GM12878 (cell line): ENCODE measurements around the gene DBN1. TPM values are rescaled to one million over a fixed set of nuclear protein-coding genes. Genes with fewer than 3 reads are reported as not detected.

Experiments
- BCL11A ChIP-seq: IDR thresholded peaks from 2 replicates; pipeline ENCODE4 v1.6.1; 2011; ENCODE audit warnings: low read depth, low read length
- CHD4 ChIP-seq: fragments of 200-600 bp; sonication (generic); IDR thresholded peaks from 2 replicates; pipeline ENCODE4 v1.6.1; 2016; ENCODE audit warnings: mild to moderate bottlenecking
- CREB1 ChIP-seq: IDR thresholded peaks from 2 replicates; pipeline ENCODE4 v1.6.1; 2012; ENCODE audit warnings: low read depth, mild to moderate bottlenecking, inconsistent platforms
- EED ChIP-seq: sonication (generic); IDR thresholded peaks from 2 replicates; pipeline ENCODE4 v1.6.1; 2016; ENCODE audit warnings: antibody characterized with exemption, low read depth
- EGR1 ChIP-seq, 2 experiments: IDR thresholded peaks; 1 replicate in 1 of 2; 2 replicates in 1 of 2; pipeline ENCODE4 v1.6.1; 2011 to 2012; ENCODE audit warnings: low read depth in 2 of 2, low read length in 2 of 2, borderline replicate concordance in 1 of 2, mild to moderate bottlenecking in 1 of 2, moderate library complexity in 1 of 2
- FOS ChIP-seq: IDR thresholded peaks from 3 replicates; pipeline ENCODE4 v1.6.1; 2011; ENCODE audit warnings: borderline replicate concordance; ENCODE audit not compliant: insufficient read length; ENCODE audit errors: extremely low read depth
- JUNB ChIP-seq: IDR thresholded peaks from 2 replicates; pipeline ENCODE4 v1.6.1; 2016; ENCODE audit warnings: antibody characterized with exemption, mild to moderate bottlenecking
- MYC ChIP-seq: IDR thresholded peaks from 2 replicates; pipeline ENCODE4 v1.6.1; 2011; ENCODE audit warnings: mild to moderate bottlenecking, low read length, moderate library complexity, inconsistent platforms; ENCODE audit not compliant: insufficient read depth, insufficient replicate concordance, insufficient read length, severe bottlenecking
- NFYB ChIP-seq: IDR thresholded peaks from 2 replicates; pipeline ENCODE4 v1.6.1; 2011; ENCODE audit warnings: low read depth, mild to moderate bottlenecking, low read length, improper control_type of control experiment, moderate library complexity; ENCODE audit not compliant: insufficient read depth
- ZNF24 ChIP-seq: fragments of 450-650 bp; IDR thresholded peaks from 2 replicates; pipeline ENCODE4 v1.6.1; 2017; ENCODE audit warnings: antibody characterized with exemption, mild to moderate bottlenecking
- polyA plus RNA-seq, 11 experiments: library from polyadenylated mRNA; depleted of rRNA in 4 of 11; unstranded in 6 of 11; stranded (reverse) in 5 of 11; fragments of >200 nt; fragmentation: Nextera tagmentation in 4 of 11; fragmentation: Illumina TruSeq in 1 of 11; extraction: Ambion mirVana in 4 of 11; extraction: Trizol in 1 of 11; gene quantifications; 1 replicate in 1 of 11; 2 replicates in 10 of 11; pipeline versions ENCODE4 v1.2.1 to v1.2.3, GENCODE V29; 2011 to 2016; ENCODE audit warnings: inconsistent platforms in 2 of 11, missing spikeins in 2 of 11, low read depth in 1 of 11
- total RNA-seq, 4 experiments: library from RNA; depleted of rRNA in 3 of 4; stranded (reverse); fragments of >200 nt in 3 of 4; fragmentation: Illumina TruSeq in 1 of 4; extraction: Trizol in 1 of 4; gene quantifications; 2 replicates each; pipeline versions ENCODE4 v1.2.1 to v1.2.3, GENCODE V29; 2013 to 2021
- TF ChIP-seq, protein P1 (sequence below): fragments of 450-650 bp; IDR thresholded peaks from 2 replicates; pipeline ENCODE4 v1.6.1; 2017; ENCODE audit warnings: low read depth, mild to moderate bottlenecking, moderate library complexity
- TF ChIP-seq, protein P2 (sequence below): fragments of 450-650 bp; IDR thresholded peaks from 2 replicates; pipeline ENCODE4 v1.6.1; 2016; ENCODE audit warnings: mild to moderate bottlenecking
- TF ChIP-seq, protein P3 (sequence below): fragments of 150-350 bp; IDR thresholded peaks from 2 replicates; pipeline ENCODE4 v1.6.1; 2016; ENCODE audit warnings: low read depth, low read length
- TF ChIP-seq, protein P4 (sequence below): fragments of 450-650 bp; IDR thresholded peaks from 2 replicates; pipeline ENCODE4 v1.6.1; 2017; ENCODE audit warnings: mild to moderate bottlenecking, low read depth, inconsistent platforms; ENCODE audit not compliant: poor library complexity, severe bottlenecking
- TF ChIP-seq, protein P5 (sequence below): fragments of 450-650 bp; IDR thresholded peaks from 2 replicates; pipeline ENCODE4 v1.6.1; 2018; ENCODE audit warnings: mild to moderate bottlenecking, low read depth, moderate library complexity; ENCODE audit not compliant: partially characterized antibody
- TF ChIP-seq, protein P6 (sequence below): fragments of 450-650 bp; IDR thresholded peaks from 2 replicates; pipeline ENCODE4 v1.6.1; 2017; ENCODE audit warnings: borderline replicate concordance

DBN1 gene
- total and polyA plus RNA-seq, 10 of the 15 experiments (the other 5 are each of a cell fraction or from before 2014, with no cell fraction given): 0.18 to 81.0 (median 27.9) TPM

DNA sequence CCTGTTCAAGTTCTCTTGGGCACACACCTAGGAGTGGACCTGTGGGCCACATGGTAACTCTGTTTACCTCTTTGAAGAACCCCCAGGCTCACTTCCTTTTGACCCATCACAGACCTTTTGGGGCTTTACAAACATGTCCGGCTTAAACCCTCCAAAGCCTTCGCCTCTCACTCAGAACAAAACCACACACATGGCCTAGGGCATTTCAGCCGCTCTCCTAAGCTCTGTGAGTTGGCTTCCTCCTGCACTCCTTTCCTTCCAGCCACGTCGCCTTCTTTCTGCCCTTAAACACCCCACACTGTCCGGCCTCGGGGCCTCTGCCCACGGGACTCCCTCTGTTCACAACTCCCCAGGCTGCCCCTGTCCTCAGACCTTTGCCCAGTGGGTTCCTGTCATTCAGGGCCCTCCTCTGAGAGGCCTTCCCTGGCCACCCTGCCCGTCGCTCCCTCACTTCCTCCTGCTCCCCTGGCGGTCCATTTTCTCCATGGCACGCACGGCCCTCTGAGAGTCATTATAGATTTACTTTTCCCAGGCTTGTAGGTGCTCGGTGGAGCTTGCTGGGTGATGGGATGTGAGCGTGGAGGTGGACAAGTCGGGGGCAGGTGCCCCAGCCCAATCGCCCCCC is 34.3 kb upstream of the DBN1 start (continued):
- TF ChIP-seq, protein P1, sequence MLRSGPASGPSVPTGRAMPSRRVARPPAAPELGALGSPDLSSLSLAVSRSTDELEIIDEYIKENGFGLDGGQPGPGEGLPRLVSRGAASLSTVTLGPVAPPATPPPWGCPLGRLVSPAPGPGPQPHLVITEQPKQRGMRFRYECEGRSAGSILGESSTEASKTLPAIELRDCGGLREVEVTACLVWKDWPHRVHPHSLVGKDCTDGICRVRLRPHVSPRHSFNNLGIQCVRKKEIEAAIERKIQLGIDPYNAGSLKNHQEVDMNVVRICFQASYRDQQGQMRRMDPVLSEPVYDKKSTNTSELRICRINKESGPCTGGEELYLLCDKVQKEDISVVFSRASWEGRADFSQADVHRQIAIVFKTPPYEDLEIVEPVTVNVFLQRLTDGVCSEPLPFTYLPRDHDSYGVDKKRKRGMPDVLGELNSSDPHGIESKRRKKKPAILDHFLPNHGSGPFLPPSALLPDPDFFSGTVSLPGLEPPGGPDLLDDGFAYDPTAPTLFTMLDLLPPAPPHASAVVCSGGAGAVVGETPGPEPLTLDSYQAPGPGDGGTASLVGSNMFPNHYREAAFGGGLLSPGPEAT: no peak
- TF ChIP-seq MYC: no peak
- peak; percentile 41 for TF ChIP-seq EED
- TF ChIP-seq, protein P2, sequence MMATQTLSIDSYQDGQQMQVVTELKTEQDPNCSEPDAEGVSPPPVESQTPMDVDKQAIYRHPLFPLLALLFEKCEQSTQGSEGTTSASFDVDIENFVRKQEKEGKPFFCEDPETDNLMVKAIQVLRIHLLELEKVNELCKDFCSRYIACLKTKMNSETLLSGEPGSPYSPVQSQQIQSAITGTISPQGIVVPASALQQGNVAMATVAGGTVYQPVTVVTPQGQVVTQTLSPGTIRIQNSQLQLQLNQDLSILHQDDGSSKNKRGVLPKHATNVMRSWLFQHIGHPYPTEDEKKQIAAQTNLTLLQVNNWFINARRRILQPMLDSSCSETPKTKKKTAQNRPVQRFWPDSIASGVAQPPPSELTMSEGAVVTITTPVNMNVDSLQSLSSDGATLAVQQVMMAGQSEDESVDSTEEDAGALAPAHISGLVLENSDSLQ: peak; percentile 41; the same call in 1 of the 2 replicates
- TF ChIP-seq CREB1: no peak
- TF ChIP-seq EGR1 (IDR thresholded peaks at IDR 0.05; ENCODE audit: borderline replicate concordance in 1 of 2, low read depth in 2 of 2, low read length in 2 of 2): no peak
- TF ChIP-seq FOS: no peak
- TF ChIP-seq, protein P3, sequence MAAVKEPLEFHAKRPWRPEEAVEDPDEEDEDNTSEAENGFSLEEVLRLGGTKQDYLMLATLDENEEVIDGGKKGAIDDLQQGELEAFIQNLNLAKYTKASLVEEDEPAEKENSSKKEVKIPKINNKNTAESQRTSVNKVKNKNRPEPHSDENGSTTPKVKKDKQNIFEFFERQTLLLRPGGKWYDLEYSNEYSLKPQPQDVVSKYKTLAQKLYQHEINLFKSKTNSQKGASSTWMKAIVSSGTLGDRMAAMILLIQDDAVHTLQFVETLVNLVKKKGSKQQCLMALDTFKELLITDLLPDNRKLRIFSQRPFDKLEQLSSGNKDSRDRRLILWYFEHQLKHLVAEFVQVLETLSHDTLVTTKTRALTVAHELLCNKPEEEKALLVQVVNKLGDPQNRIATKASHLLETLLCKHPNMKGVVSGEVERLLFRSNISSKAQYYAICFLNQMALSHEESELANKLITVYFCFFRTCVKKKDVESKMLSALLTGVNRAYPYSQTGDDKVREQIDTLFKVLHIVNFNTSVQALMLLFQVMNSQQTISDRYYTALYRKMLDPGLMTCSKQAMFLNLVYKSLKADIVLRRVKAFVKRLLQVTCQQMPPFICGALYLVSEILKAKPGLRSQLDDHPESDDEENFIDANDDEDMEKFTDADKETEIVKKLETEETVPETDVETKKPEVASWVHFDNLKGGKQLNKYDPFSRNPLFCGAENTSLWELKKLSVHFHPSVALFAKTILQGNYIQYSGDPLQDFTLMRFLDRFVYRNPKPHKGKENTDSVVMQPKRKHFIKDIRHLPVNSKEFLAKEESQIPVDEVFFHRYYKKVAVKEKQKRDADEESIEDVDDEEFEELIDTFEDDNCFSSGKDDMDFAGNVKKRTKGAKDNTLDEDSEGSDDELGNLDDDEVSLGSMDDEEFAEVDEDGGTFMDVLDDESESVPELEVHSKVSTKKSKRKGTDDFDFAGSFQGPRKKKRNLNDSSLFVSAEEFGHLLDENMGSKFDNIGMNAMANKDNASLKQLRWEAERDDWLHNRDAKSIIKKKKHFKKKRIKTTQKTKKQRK: no peak
- TF ChIP-seq JUNB: no peak
- TF ChIP-seq ZNF24: no peak
- TF ChIP-seq, protein P4, sequence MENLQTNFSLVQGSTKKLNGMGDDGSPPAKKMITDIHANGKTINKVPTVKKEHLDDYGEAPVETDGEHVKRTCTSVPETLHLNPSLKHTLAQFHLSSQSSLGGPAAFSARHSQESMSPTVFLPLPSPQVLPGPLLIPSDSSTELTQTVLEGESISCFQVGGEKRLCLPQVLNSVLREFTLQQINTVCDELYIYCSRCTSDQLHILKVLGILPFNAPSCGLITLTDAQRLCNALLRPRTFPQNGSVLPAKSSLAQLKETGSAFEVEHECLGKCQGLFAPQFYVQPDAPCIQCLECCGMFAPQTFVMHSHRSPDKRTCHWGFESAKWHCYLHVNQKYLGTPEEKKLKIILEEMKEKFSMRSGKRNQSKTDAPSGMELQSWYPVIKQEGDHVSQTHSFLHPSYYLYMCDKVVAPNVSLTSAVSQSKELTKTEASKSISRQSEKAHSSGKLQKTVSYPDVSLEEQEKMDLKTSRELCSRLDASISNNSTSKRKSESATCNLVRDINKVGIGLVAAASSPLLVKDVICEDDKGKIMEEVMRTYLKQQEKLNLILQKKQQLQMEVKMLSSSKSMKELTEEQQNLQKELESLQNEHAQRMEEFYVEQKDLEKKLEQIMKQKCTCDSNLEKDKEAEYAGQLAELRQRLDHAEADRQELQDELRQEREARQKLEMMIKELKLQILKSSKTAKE: no peak
- TF ChIP-seq BCL11A: no peak
- TF ChIP-seq, protein P5, sequence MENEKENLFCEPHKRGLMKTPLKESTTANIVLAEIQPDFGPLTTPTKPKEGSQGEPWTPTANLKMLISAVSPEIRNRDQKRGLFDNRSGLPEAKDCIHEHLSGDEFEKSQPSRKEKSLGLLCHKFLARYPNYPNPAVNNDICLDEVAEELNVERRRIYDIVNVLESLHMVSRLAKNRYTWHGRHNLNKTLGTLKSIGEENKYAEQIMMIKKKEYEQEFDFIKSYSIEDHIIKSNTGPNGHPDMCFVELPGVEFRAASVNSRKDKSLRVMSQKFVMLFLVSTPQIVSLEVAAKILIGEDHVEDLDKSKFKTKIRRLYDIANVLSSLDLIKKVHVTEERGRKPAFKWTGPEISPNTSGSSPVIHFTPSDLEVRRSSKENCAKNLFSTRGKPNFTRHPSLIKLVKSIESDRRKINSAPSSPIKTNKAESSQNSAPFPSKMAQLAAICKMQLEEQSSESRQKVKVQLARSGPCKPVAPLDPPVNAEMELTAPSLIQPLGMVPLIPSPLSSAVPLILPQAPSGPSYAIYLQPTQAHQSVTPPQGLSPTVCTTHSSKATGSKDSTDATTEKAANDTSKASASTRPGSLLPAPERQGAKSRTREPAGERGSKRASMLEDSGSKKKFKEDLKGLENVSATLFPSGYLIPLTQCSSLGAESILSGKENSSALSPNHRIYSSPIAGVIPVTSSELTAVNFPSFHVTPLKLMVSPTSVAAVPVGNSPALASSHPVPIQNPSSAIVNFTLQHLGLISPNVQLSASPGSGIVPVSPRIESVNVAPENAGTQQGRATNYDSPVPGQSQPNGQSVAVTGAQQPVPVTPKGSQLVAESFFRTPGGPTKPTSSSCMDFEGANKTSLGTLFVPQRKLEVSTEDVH: no peak
- TF ChIP-seq CHD4: no peak
- TF ChIP-seq, protein P6, sequence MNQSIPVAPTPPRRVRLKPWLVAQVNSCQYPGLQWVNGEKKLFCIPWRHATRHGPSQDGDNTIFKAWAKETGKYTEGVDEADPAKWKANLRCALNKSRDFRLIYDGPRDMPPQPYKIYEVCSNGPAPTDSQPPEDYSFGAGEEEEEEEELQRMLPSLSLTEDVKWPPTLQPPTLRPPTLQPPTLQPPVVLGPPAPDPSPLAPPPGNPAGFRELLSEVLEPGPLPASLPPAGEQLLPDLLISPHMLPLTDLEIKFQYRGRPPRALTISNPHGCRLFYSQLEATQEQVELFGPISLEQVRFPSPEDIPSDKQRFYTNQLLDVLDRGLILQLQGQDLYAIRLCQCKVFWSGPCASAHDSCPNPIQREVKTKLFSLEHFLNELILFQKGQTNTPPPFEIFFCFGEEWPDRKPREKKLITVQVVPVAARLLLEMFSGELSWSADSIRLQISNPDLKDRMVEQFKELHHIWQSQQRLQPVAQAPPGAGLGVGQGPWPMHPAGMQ: no peak
- no peak for TF ChIP-seq NFYB
